Osteocyte (in vitro differentiated cells): ENCODE data around the gene PCNX3. TPM values are rescaled to one million over a fixed set of nuclear protein-coding genes. Genes with fewer than 3 reads are reported as not detected.
A peak's percentile ranks its signal among the peaks of the same experiment; 100 is the strongest.
"Not testable (repeated sequence)": the region's sequence is repeated elsewhere in the genome, so short reads cannot be mapped to it uniquely, and the experiment has no call there.

Experiments used
- DNase-seq: peaks from one replicate; pipeline ENCODE4 v3.0.0; 2021; ENCODE audit warnings: mixed read lengths; ENCODE audit not compliant: unreplicated experiment; ENCODE audit errors: extremely low spot score
- H3K27ac Mint-ChIP-seq: one replicate; pipeline ENCODE4 v1.8.0; 2021; ENCODE audit warnings: mild to moderate bottlenecking, mixed read lengths; ENCODE audit not compliant: unreplicated experiment
- H3K27me3 Mint-ChIP-seq: one replicate; pipeline ENCODE4 v1.8.0; 2021; ENCODE audit warnings: mixed read lengths; ENCODE audit not compliant: unreplicated experiment
- H3K36me3 Mint-ChIP-seq: one replicate; pipeline ENCODE4 v1.8.0; 2021; ENCODE audit warnings: mixed read lengths; ENCODE audit not compliant: unreplicated experiment
- H3K4me1 Mint-ChIP-seq: one replicate; pipeline ENCODE4 v1.8.0; 2021; ENCODE audit warnings: mixed read lengths; ENCODE audit not compliant: unreplicated experiment
- H3K4me3 Mint-ChIP-seq: one replicate; pipeline ENCODE4 v1.8.0; 2021; ENCODE audit warnings: mild to moderate bottlenecking, moderate library complexity, mixed read lengths; ENCODE audit not compliant: unreplicated experiment
- H3K9me3 Mint-ChIP-seq: one replicate; pipeline ENCODE4 v1.8.0; 2021; ENCODE audit warnings: mixed read lengths; ENCODE audit not compliant: unreplicated experiment
- CTCF ChIP-seq: fragments of 200-600 bp; sonication (generic); IDR thresholded peaks from 2 replicates; pipeline ENCODE4 v1.5.0; 2021; ENCODE audit warnings: antibody characterized with exemption, mild to moderate bottlenecking, moderate library complexity
- total RNA-seq: library from RNA; stranded (reverse); gene quantifications from 2 replicates; pipeline ENCODE4 v1.2.1, GENCODE V29; 2021

PCNX3 gene
- total RNA-seq, 1 donor from 2014 or later: 49.8 TPM

- peaks cover 21% of the 10 kb centered on the region for H3K4me1 Mint-ChIP-seq
- H3K27ac Mint-ChIP-seq: peak within 1 kb of the TSS; percentile 81
- peak; percentile 95 for DNase-seq
- H3K36me3 Mint-ChIP-seq: peaks cover 12% of the 10 kb centered on the region
- peak within 1 kb of the TSS; percentile 79 for H3K4me3 Mint-ChIP-seq
- TF ChIP-seq CTCF: peak; percentile 60
- no peaks in the 10 kb centered on the region for H3K27me3 Mint-ChIP-seq
- H3K9me3 Mint-ChIP-seq: no peaks in the 10 kb centered on the region
Observed at GRCh38 chr11:65637794-65638419, 22.3 kb downstream of the PCNX3 start, which contains the start of gene SIPA1. SIPA1 (plus strand) TSS chr11:65638101; CDS start chr11:65640922, 2,821 bp downstream.

- H3K27ac Mint-ChIP-seq, DNase-seq, H3K27me3 Mint-ChIP-seq, H3K4me3 Mint-ChIP-seq, H3K9me3 Mint-ChIP-seq, H3K36me3 Mint-ChIP-seq: not testable (repeated sequence)
- H3K4me1 Mint-ChIP-seq: peaks cover 27% of the 10 kb centered on the region
Observed at GRCh38 chr11:65639228-65639597, 23.6 kb downstream of the PCNX3 start.

- H3K36me3 Mint-ChIP-seq: peaks cover 8% of the 10 kb centered on the region
- H3K4me1 Mint-ChIP-seq: peaks cover 27% of the 10 kb centered on the region
- no peaks in the 10 kb centered on the region for H3K27me3 Mint-ChIP-seq
- no peaks in the 10 kb centered on the region for H3K9me3 Mint-ChIP-seq
- no peak for DNase-seq
- H3K4me3 Mint-ChIP-seq: no peak overlapping the region
- no peak overlapping the region for H3K27ac Mint-ChIP-seq
- TF ChIP-seq CTCF: no peak
Observed at GRCh38 chr11:65639623-65640482, 24.3 kb downstream of the PCNX3 start.

- no peak for TF ChIP-seq CTCF
- DNase-seq: no peak
- Mint-ChIP-seq H3K4me1 (peaks cover 30% of the 10 kb centered on the region), H3K27ac (no peak overlapping the region), H3K27me3 (no peaks in the 10 kb centered on the region), H3K4me3 (no peak overlapping the region), H3K9me3 (no peaks in the 10 kb centered on the region), H3K36me3 (peaks cover 6% of the 10 kb centered on the region)
Observed at GRCh38 chr11:65640483-65641296, 25.1 kb downstream of the PCNX3 start.

DNA sequence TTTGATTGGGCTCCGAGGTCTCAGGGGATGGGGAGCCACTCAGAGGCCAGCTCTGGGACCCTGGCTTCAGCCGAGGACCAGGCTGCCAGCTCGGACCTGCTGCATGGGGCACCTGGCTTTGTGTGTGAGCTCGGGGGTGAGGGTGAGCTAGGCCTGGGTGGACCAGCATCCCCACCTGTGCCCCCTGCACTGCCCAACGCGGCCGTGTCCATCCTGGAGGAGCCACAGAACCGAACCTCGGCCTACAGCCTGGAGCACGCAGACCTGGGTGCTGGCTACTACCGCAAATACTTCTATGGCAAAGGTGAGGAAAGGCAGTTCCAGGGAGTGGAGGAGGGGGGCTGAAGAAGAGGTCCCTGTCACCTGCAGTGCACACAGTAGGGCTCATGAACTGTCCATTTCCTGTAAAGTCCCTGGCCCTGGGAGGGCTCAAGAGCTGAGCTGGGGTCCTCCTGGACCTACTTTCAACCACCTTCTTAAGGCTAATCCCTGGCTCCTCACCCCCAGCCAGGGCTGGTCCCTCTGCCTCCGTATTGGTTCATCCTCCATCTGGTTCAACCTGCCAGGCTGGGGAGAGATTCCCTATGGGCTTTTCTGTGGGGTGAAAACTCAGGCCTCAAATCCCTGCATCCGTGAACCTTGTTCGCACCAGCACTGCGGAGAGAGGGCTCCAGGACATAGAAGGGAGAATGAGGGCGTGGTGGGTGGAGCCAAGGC is 25.9 kb downstream of the PCNX3 start:
- DNase-seq: no peak
- no peak for TF ChIP-seq CTCF
- Mint-ChIP-seq H3K27me3 (no peaks in the 10 kb centered on the region), H3K4me1 (peaks cover 32% of the 10 kb centered on the region), H3K4me3 (no peak overlapping the region), H3K36me3 (peaks cover 6% of the 10 kb centered on the region), H3K27ac (no peak overlapping the region), H3K9me3 (no peaks in the 10 kb centered on the region)
